B cell (primary cell): ENCODE data around the gene RSPH4A.

ENCODE experiments used
- CTCF ChIP-seq: fragments of 200-600 bp; IDR thresholded peaks from one replicate; pipeline ENCODE4 v1.8.0; 2022; ENCODE audit warnings: antibody characterized with exemption, mild to moderate bottlenecking
- EZH2 ChIP-seq: IDR thresholded peaks from 2 replicates; pipeline ENCODE4 v1.6.1; 2012; ENCODE audit warnings: borderline replicate concordance, low read depth, mild to moderate bottlenecking, moderate library complexity, low read length; ENCODE audit not compliant: insufficient read depth, poor library complexity, severe bottlenecking

DNA sequence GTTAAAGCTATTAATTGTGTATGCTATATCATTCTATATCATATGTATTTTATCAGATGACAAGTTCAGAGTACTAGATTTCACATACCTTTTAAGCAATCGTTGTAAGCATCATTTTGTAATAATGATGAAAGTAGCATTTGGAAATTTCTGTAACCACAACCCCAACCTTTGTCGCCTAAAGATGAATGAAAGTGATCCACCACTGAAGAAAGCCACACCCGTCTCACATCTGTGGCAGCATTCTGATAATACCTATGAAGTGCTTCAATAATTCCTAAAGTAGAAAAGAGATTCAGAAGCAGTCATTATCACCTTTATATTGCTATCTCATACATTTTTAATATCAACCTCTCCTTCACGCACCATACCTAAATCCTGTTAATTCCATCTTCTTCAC, 35.6 kb downstream of the RSPH4A start:
- no peak for TF ChIP-seq CTCF
- TF ChIP-seq EZH2, result no peak
